Astrocyte of the cerebellum (primary cell): Measurements from ENCODE around the gene BTNL2.

Experiments
- DNase-seq: peaks from one replicate; pipeline ENCODE4 v3.0.0-alpha.2; 2011; ENCODE audit warnings: low read depth
- H3K4me3 ChIP-seq: 2 replicates; pipeline ENCODE4 v1.5.1; 2011; ENCODE audit warnings: mild to moderate bottlenecking, low read depth, low read length, moderate library complexity
- CTCF ChIP-seq: IDR thresholded peaks from 2 replicates; pipeline ENCODE4 v1.5.1; 2012; ENCODE audit warnings: low read length, low read depth, moderate library complexity, mild to moderate bottlenecking; ENCODE audit errors: missing control alignments
- in situ Hi-C: cut with HindIII; loops from 2 replicates; pipeline ENCODE4 v1.10.0; 2017; ENCODE audit warnings: low sequenced_read_pairs

The BTNL2 gene

GRCh38 chr6:32355018-32355417 lies 52.0 kb downstream of the BTNL2 start:
- no peak for DNase-seq
- in situ Hi-C loops: no loop called here
- no peak overlapping the region for H3K4me3 ChIP-seq
- no peak for TF ChIP-seq CTCF

- TF ChIP-seq CTCF: no peak
- in situ Hi-C loops: no loop called here
- H3K4me3 ChIP-seq: no peak overlapping the region
- DNase-seq: no peak
Measured at GRCh38 chr6:32353348-32353747, 53.6 kb downstream of the BTNL2 start.
